HepG2 (cell line): Measurements from ENCODE around the gene LRP2. TPM values are rescaled to one million over a fixed set of nuclear protein-coding genes. Genes with fewer than 3 reads are reported as not detected.

ENCODE experiments used
- ATAC-seq: fragments of 200-7000 bp; cut with Tn5 transposase; 3 replicates; pipeline ENCODE4 v1.9.1; 2020; ENCODE audit warnings: mild to moderate bottlenecking, moderate library complexity
- BruUV-seq: library from RNA; stranded (reverse); fragments of 400-500 nt; replicated peaks from 2 replicates; lab custom pipeline; 2021; lab: Mats Ljungman, UMichigan
- CTCF ChIA-PET: fragments of 300-600 bp; formaldehyde crosslinking; extraction: SDS; loops from one replicate; lab custom pipeline; 2021; ENCODE audit warnings: low total read pairs, inconsistent platforms, low intra/inter-chr PET ratio; lab: Yijun Ruan, JAX
- POLR2A ChIA-PET: fragments of 350-600 bp; sonication (Branson Sonifier 250); formaldehyde crosslinking; loops from one replicate; lab custom pipeline; 2020; ENCODE audit warnings: antibody characterized with exemption, inconsistent platforms; lab: Yijun Ruan, JAX
- DNase-seq: peaks from one replicate; pipeline ENCODE4 v3.0.0-alpha.2; 2015; ENCODE audit warnings: low spot score
- FAIRE-seq: peaks from 3 replicates; lab custom pipeline; 2011; peaks lifted over from hg19 to GRCh38; lab: Jason Lieb, UNC
- H2AFZ ChIP-seq: one replicate; pipeline ENCODE4 v1.6.1; 2011; ENCODE audit warnings: low read length, inconsistent platforms
- H3K27ac ChIP-seq: fragments of 300-600 bp; 3 replicates; pipeline ENCODE4 v1.8.0; 2011; ENCODE audit warnings: mixed run types, mild to moderate bottlenecking, mixed read lengths, low read length, inconsistent platforms; ENCODE audit not compliant: insufficient read depth; ENCODE audit errors: extremely low read length
- H3K27me3 ChIP-seq, 2 experiments: fragments of 200-600 bp in 1 of 2; 2 replicates in 1 of 2; 3 replicates in 1 of 2; pipeline versions ENCODE4 v1.6.0 to v1.8.0; 2011; ENCODE audit warnings: low read length in 2 of 2, mild to moderate bottlenecking in 2 of 2, moderate library complexity in 2 of 2, inconsistent platforms in 1 of 2; ENCODE audit not compliant: insufficient read depth in 2 of 2, control insufficient read depth in 1 of 2
- H3K36me3 ChIP-seq, 2 experiments: fragments of 200-600 bp in 1 of 2; replicated peaks in 1 of 2; 2 replicates in 1 of 2; 3 replicates in 1 of 2; pipeline versions ENCODE4 v1.5.1 to v1.8.0; 2011; ENCODE audit warnings: low read length in 2 of 2, inconsistent platforms in 1 of 2; ENCODE audit not compliant: insufficient read depth in 2 of 2, control insufficient read depth in 1 of 2
- H3K4me1 ChIP-seq: 2 replicates; pipeline ENCODE4 v1.5.1; 2012; ENCODE audit warnings: low read length, inconsistent platforms; ENCODE audit not compliant: insufficient read depth
- H3K4me2 ChIP-seq: 2 replicates; pipeline ENCODE4 v1.6.0; 2011; ENCODE audit warnings: low read depth, low read length, inconsistent platforms
- H3K4me3 ChIP-seq, 3 experiments: fragments of 200-600 bp in 1 of 3; sonication (generic), shearing (Covaris generic) in 1 of 3; replicated peaks in 1 of 3; 2 replicates each; pipeline ENCODE4 v1.5.1; 2011 to 2016; ENCODE audit warnings: low read length in 3 of 3, inconsistent platforms in 2 of 3, low read depth in 2 of 3, mild to moderate bottlenecking in 2 of 3, control low read depth in 1 of 3, mixed read lengths in 1 of 3; ENCODE audit not compliant: insufficient read depth in 1 of 3
- H3K79me2 ChIP-seq: one replicate; pipeline ENCODE4 v1.6.1; 2011; ENCODE audit warnings: low read length, inconsistent platforms; ENCODE audit not compliant: insufficient read depth
- H3K9ac ChIP-seq: 2 replicates; pipeline ENCODE4 v1.6.0; 2011; ENCODE audit warnings: mild to moderate bottlenecking, low read depth, low read length, inconsistent platforms; ENCODE audit not compliant: insufficient read depth
- H3K9me3 ChIP-seq: 2 replicates; pipeline ENCODE4 v1.5.1; 2012; ENCODE audit warnings: mild to moderate bottlenecking, low read length
- H4K20me1 ChIP-seq: 2 replicates; pipeline ENCODE4 v1.6.0; 2011; ENCODE audit warnings: inconsistent platforms, mild to moderate bottlenecking, low read length, moderate library complexity; ENCODE audit not compliant: insufficient read depth
- TFDP2 ChIP-seq: sonication (generic); formaldehyde crosslinking; IDR thresholded peaks from 2 replicates; pipeline ENCODE4 v1.4.0; 2020; ENCODE audit warnings: missing genetic modification reagents
- TRAFD1 ChIP-seq: sonication (generic); formaldehyde crosslinking; IDR thresholded peaks from 2 replicates; pipeline ENCODE4 v1.5.1; 2020; ENCODE audit warnings: missing genetic modification reagents, mild to moderate bottlenecking, borderline replicate concordance
- ZNF260 ChIP-seq: sonication (generic); formaldehyde crosslinking; IDR thresholded peaks from 2 replicates; pipeline ENCODE4 v1.4.0; 2020; ENCODE audit warnings: missing genetic modification reagents, low read depth, mild to moderate bottlenecking, borderline replicate concordance
- ZNF512B ChIP-seq: sonication (generic); formaldehyde crosslinking; IDR thresholded peaks from 2 replicates; pipeline ENCODE4 v1.5.1; 2020; ENCODE audit warnings: missing genetic modification reagents, mild to moderate bottlenecking, borderline replicate concordance
- WGBS: methylation state at CpG from one replicate; pipeline ENCODE4 v1.1.6; 2017; ENCODE audit warnings: low lambda C conversion rate; 5-methylcytosine and 5-hydroxymethylcytosine counted together
- in situ Hi-C: cut with HindIII; loops from 2 replicates; pipeline ENCODE4 v1.10.0; 2017; ENCODE audit warnings: low pct_unique_long_range_greater_than_20kb; ENCODE audit not compliant: extremely low pct_ligation_motif_present
- intact Hi-C: fragments of 100-400 bp; cut with micrococcal nuclease; formaldehyde crosslinking; loops from one replicate; pipeline ENCODE4 v1.10.0; 2022; ENCODE audit not compliant: unreplicated experiment
- polyA plus RNA-seq, 8 experiments: library from polyadenylated mRNA; depleted of rRNA in 3 of 8; stranded (reverse) in 7 of 8; unstranded in 1 of 8; fragments of >200 nt; fragmentation: Illumina TruSeq in 4 of 8; extraction: Trizol in 4 of 8; gene quantifications; 2 replicates each; pipeline versions ENCODE4 v1.2.1 to v1.2.3, GENCODE V29; 2011 to 2016; ENCODE audit warnings: low read depth in 4 of 8, missing spikeins in 1 of 8, mixed read lengths in 1 of 8; ENCODE audit not compliant: insufficient read depth in 1 of 8
- total RNA-seq, 5 experiments: library from RNA; depleted of rRNA; stranded (reverse); fragments of >200 nt; fragmentation: Illumina TruSeq; extraction: Trizol; gene quantifications; 2 replicates each; pipeline ENCODE4 v1.2.3, GENCODE V29; 2016; ENCODE audit warnings: low read depth in 1 of 5
- TF ChIP-seq, protein P1 (sequence below): sonication (generic); formaldehyde crosslinking; IDR thresholded peaks from 2 replicates; pipeline ENCODE4 v1.8.0; 2022; ENCODE audit warnings: missing genetic modification reagents, mild to moderate bottlenecking, inconsistent platforms, borderline replicate concordance

LRP2 gene
- total and polyA plus RNA-seq, 2 of the 13 experiments (the other 11 are each of a cell fraction or from before 2014, with no cell fraction given) = 0.03 to 0.15 TPM

GRCh38 chr2:169254774-169255173, 107.6 kb downstream of the LRP2 start:
- Histone ChIP-seq H3K36me3 (no peaks in the 10 kb centered on the region), H4K20me1 (no peaks in the 10 kb centered on the region), H3K79me2 (no peaks in the 10 kb centered on the region), H3K9ac (no peak overlapping the region), H3K27ac (no peak overlapping the region), H2AFZ (no peak overlapping the region), H3K27me3 (peaks cover 0 to 4% of the 10 kb centered on the region in 2 experiments; a peak in 2 of 5 replicates), H3K4me2 (no peak overlapping the region), H3K9me3 (no peaks in the 10 kb centered on the region), H3K4me1 (no peaks in the 10 kb centered on the region), H3K4me3 (no peak overlapping the region)
- in situ Hi-C loops = no loop called here
- no peak for FAIRE-seq
- no peak for ATAC-seq
- POLR2A ChIA-PET = no interaction called here
- TF ChIP-seq ZNF512B (CRISPR knock-in tag) (no peak), ZNF260 (CRISPR knock-in tag) (no peak), TFDP2 (CRISPR knock-in tag) (no peak), TRAFD1 (CRISPR knock-in tag) (no peak)
- TF ChIP-seq, protein P1, sequence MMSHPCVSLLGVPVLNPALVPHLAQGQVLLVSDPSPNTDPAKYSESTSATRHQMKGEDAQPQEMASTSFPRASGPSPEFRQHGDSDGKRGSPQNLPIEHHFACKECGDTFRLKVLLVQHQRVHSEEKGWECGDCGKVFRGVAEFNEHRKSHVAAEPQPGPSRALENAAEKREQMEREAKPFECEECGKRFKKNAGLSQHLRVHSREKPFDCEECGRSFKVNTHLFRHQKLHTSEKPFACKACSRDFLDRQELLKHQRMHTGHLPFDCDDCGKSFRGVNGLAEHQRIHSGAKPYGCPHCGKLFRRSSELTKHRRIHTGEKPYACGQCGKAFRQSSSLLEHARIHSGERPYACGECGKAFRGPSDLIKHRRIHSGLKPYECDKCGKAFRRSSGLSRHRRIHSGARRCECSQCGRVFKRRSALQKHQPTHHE (CRISPR knock-in tag) = no peak
- no TSS peak for BruUV-seq
- 23% methylated on average over 4 of the region's 4 CpGs for WGBS
- DNase-seq = no peak
- CTCF ChIA-PET = no interaction called here
- intact Hi-C loops = no loop called here
